HL-60 (cell line): ENCODE measurements around the gene STK25.

ENCODE experiments used
- CTCF ChIP-seq: IDR thresholded peaks from one replicate; pipeline ENCODE4 v1.5.1; 2011; ENCODE audit warnings: low read length, control low read depth, inconsistent platforms; ENCODE audit not compliant: insufficient read depth
- GABPA ChIP-seq: IDR thresholded peaks from 2 replicates; pipeline ENCODE4 v1.6.1; 2012; ENCODE audit warnings: low read depth
- POLR2AphosphoS5 ChIP-seq: IDR thresholded peaks from 2 replicates; pipeline ENCODE4 v1.6.1; 2012; ENCODE audit warnings: low read depth
- REST ChIP-seq: IDR thresholded peaks from 2 replicates; pipeline ENCODE4 v1.6.1; 2012; ENCODE audit warnings: low read depth; ENCODE audit not compliant: insufficient replicate concordance

- TF ChIP-seq REST, result no peak
- no peak for TF ChIP-seq CTCF
- TF ChIP-seq POLR2AphosphoS5, result no peak
- TF ChIP-seq GABPA, result no peak
Measured at GRCh38 chr2:241538838-241539615, 30.6 kb upstream of the STK25 start.
